Activated CD8-positive, alpha-beta memory T cell treated with anti-CD3 and anti-CD28 coated beads for 1 hour (primary cell): ENCODE results near the gene SGSH.
"Not testable (repeated sequence)": the region's sequence is repeated elsewhere in the genome, so short reads cannot be mapped to it uniquely, and the experiment has no call there.

Experiments used
- DNase-seq, 2 donors: peaks; one replicate each; pipeline ENCODE4 v3.0.0-alpha.2; 2020; ENCODE audit warnings: low read depth in 1 of 2; ENCODE audit errors: extremely low read depth in 1 of 2

The SGSH gene

DNA sequence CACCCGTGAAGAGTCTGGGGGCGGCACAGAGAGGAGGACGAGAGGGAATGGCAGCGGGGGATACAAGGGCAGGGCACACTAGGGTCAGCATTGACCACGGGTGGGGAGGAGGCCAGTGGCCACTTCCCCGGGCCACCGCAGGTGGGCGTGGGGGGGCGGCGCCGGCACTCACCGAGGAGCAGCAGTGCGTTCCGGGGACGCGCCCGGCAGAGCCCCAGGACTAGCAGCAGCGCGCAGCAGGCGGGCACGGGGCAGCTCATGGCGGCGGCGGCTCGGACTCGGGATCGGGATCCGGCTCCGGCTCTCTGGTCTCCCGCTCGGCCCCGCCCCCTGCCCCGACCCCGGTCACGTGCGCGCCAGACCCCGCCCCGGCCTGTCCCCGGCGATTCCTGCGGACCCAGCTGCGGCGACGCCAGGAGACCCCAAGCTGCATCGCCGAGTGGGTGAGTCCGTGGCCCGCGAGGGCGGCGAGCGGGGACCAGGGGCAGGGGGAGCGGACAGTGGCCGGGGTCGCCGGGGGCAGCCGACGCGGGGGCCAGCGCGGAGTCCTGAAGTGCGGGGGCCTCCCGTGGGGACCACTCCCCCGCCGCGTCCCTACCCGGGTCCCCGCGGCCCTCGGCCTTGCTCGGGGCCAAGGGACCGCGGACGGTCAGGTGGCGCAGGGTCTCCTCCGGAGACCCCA lies at the start of gene SGSH, which contains the start of gene SLC26A11:
SGSH (minus strand) TSS at position 280 of the 682 bp plus-strand sequence; CDS start at position 260, 20 bp downstream.
SLC26A11 (plus strand) TSS at position 374 of the 682 bp plus-strand sequence. CDS start 1,134 bp downstream, outside the sequence.
- DNase-seq: peak; percentile 13 to 47

DNA sequence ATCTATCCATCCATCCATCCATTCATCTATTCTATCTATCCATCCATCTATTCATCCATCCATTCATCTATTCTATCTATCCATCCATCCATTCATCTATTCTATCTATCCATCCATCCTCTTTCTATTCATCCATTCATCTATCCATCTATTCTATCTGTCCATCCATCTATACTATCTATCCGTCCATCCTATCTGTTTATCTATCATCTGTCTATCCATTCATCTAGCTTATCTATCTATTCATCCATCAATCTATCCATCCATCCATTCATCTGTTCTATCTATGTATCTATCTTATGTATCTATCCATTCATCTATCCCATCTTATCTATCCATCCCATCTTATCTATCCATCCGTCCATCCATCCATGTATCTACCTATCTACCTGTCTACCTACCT lies 49.3 kb upstream of the SGSH start:
- DNase-seq: no peak

DNA sequence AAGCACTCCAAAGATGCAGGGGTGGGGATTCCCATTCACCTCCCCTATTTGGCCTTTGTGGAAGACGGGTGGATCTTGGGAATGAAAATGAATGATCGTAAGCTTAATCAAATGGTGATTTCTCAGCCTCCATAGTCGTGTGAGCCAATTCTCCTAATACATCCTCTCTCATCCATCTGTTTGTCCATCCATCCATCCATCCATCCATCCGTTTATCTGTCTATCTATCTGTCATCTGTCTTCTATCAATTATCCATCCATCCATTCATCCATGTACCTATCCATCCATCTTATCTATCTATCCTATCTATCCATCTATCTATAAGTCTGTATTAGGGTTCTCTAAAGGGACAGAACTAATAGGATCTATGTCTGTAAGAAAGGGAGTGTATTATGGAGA lies 48.3 kb upstream of the SGSH start:
- no peak for DNase-seq

DNA sequence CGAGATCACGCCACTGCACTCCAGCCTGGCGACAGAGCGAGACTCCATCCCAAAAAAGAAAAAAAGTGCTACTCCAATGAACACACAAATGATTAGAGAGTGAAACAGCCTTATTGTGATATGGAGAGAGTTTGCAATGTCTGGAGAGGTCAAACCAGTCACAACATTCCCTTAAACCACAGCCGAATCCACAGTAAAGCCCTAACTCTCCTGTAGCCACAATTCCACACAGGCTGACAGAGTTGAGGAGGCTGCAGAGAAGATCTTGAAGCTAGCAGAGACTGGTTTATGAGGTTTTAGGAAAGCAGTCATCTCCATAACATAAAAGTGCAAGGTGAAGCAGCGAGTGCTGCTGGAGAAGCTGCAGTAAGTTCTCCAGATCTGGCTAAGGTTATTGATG lies 47.3 kb upstream of the SGSH start:
- DNase-seq: no peak

DNA sequence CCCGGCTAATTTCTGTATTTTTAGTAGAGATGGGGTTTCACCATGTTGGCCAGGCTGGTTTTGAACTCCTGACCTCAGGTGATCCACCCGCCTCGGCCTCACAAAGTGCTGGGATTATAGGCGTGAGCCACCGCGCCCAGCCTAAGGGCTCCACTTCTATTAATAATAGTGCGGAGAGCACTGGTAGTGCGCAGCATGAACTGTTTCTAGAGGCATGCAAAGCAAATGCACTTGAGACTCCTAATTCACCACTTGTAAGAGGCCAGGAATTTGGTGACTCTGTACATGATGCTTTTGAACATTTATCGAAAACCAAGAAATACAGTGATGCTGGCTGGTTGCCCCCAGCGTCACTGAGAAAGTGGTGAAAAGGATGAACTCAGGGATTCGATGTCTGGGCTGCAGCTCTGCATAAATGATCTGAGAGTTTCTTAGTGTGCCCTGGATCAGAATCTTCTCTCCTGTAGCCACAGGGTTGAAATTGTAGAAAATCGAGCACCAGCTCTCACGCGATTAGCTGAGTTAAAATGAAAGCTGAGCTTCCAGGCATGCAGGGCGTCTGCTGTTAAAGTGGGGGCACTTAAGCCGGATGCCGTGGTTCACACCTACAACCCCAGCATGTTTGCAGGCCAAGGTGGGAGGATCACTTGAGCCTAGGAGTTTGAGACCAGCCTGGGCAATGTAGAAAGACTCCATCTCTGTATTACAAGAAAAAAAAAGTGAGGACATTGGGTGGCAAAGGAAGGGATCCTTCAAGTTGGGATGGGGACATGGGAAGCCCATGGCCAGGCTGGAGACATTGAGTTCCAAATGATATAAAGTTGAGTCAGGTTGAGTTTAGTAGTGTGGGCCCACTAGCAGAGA lies 45.3 kb upstream of the SGSH start:
- peak in 1 of 2 donors; percentile 39 for DNase-seq

DNA sequence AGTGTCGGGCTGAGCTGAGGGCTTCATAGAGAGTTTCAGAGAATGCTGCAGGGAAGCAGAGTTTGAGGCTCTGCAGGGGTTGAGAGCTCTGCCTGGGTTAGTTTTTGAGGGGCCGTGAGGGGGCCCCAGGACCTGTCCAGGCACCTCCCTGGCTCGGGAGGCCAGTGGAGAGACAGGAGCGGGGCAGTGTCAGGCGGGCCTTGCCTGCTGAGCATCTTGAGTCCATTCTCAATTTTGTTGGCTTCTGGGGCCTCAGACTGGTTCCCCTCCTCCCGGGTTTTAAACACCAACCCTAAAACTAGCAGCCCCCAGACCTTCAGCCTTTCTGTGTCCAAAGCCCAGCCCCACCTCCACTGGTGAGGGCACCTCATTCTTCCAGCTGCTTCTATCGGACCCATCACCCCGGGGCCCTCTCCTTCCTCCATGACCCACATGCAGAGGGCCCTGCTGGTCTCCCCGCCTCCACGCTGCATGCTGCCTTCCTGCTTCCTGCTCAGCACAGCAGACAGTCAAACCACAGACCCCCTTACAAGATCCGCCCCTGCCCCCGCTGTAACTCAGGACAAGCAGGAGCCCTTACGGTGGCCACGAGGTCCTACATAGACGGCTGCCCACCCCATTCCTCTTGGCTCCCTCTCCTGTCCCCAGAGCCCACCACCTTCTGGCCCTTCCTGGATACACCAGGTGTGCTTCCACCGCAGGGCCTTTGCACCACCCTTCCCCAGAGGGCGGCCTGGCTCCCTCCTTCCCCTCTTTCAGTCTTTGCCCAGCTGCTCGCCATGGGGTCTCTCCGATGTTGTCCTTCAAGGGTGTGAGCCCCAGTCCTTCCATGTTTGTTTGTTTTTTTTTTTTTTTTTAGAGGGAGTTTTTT lies 44.3 kb upstream of the SGSH start:
- peak in 1 of 2 donors; percentile 37 for DNase-seq

DNA sequence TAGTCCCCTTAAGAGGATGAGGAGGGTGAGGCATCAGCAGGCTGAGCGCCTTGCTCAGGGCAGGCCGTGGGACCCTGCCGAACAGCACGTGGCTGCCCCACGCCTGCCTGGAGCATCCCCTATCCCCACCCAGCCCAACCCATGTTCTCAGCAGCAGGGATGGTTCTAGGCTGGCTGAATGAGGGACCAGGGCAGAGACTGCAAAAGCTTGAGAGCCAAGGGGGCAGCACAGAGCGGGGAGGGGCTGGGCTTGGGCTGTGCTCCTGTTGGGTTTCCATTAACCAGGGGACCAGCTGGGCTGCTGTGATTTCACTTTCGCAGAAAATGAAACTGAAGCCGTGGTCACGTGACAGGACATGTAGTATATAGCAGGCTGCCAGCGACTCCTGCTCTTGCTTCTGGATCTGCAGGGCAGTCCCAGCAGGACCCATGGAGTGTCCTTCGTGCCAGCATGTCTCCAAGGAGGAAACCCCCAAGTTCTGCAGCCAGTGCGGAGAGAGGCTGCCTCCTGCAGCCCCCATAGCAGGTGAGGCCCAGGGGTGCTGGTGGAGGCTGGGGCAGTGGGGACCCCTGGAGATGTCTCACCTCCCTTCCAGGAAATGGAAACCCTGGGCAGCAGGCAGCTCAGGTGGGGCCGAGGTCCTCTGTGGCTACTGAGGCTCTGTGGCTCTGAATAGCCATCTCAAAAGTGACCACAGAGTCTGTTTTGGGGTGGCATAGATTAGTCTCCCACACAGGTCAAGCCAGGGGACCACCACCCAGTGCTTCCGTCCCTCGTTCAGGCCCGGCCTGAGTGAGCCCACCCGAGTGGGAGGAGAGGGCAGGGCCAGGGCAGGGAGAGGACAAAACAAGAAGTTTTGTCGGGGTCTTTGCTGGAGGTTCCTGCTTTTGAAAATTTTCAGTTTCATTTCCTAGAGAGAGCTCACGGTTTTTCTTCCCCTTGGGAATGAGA lies 43.4 kb upstream of the SGSH start:
- DNase-seq: peak; percentile 51 to 71

DNA sequence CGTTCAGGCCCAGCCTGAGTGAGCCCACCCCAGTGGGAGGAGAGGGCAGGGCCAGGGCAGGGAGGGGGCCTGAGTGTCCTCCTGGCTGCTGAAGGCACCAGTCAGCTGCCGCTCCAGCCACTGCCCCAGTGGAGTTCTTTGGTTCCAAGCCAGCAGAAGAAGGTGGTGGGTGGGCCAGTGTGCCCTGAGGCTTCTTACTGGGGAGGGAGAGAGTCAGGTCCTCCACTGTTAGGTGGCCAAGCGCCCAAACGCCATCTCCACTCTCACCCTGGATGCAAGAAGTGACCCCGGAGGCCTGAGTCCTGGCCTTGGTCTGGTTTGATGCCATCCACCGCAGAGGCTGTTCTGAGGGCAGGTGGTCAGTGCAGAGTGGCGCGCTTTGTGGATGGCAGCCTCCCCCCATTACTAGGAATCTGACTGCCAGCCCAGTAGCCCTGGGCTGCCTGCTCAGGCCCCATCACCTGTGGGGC lies 42.7 kb upstream of the SGSH start:
- DNase-seq: no peak

DNA sequence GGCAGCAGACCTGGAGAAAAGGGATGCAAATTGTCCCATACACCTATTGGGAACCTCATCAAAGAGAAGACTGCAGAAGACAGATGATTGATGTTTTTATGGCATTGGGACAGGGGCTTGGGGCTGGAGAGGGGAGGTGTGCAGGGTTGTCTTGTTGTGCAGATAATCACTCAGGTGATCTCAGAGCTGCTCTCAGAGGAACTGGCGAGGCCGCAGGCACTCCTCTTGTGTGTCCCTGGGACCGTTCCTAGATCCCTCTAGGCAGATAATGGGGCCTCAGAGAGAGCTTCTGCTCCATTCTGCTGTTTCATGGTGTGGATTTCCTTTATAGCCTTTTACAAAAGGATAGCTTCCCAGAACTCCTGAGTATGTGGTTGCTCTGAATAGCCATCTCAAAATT lies 42.2 kb upstream of the SGSH start:
- DNase-seq: no peak

DNA sequence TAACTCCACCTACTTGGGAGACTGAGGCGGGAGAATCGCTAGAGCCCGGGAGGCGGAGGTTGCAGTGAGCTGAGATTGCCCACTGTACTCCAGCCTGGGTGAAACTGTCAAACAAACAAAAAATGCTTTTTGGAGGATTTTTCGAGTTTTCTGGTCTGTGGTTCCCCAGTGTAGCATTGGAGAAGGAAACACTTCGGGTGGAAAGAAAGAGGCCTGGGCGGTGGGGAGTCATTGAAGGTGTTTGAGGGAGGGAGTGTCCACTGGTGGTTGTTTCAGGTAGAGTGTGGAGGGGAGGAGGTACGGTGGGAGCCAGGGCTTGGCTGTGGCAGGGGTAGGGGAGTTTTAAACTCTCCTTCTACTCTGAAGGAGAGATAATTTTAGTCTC lies 41.8 kb upstream of the SGSH start:
- no peak for DNase-seq

DNA sequence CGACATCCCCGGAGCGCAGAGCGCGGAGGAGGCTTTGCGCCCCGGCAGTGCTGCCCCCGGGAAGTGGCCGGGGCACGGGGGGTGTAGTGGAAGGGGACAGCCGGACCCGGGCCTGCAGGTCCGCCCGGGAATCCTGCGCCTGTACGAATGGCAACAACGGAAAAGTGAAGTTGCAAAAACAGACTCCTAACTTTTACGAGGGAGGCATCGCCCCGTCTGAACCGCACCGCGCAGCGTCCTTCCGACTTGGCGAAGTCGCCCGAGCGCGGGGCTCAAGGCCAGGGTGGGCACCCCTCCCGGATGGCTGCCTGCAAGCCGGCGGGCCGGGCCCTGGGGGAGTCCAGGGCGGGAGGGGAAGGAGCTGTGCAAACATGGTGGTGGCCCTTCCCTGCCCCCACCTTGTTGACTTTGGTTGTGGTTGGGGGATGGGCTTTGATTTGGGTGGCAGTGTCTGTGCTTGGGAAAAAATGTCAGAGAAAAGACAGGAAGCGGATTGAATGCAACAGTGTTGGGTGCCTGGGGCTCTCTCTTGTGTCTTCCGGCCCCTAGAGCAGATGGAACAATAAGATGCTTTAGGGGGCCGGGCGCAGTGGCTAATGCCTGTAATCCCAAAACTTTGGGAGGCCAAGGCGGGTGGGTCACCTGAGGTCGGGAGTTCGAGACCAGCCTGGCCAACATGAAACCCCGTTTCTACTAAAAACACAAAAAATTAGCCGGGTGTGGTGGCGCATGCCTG lies 41.2 kb upstream of the SGSH start:
- peak in 1 of 2 donors; percentile 36 for DNase-seq

DNA sequence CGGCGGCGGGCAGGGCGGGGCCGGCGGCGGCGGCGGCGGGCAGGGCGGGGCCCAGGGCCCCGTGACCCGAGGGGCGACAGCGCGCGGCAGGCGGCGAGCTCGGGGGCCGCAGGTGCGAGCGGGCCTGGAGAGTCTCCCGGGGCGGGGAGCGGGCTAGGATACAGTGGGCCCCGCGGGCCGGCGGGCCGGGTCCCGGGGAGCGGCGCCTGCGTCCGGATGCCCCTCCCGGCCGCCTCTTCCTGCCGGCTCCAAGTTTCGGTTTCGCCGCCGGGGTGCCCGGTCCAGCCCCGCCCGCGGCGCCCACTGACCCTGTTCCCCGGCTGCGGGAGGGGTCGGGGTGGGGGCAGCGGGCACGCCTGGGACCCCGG lies 40.6 kb upstream of the SGSH start, which contains the start of gene RNF213:
RNF213 (plus strand) TSS at position 62 of the 368 bp plus-strand sequence. CDS start 2,830 bp downstream, outside the sequence.
- DNase-seq: peak in 1 of 2 donors; percentile 33

DNA sequence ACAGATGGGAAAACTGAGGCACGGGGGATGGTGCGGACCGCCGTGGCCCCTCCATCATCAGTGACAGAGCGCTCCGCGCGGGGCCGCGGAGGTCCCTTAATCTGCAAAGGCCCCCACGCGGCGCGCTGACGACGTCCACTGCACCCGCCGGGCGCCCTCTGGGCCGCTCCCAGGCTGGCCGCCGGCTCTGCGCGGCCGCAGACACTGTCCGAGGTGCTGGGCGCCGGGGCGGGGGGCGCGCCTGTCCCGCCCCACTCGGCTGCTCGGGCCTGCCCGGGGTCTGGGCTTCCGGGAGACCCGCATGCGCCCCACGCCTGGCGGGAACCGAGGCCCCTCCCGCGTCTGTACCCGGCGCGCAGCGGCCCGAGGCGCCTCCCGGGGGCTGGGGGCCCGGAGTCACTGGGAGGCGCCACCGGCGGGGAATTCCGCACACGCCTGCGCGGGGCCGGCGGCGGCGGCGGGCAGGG lies 40.0 kb upstream of the SGSH start:
- DNase-seq: peak in 1 of 2 donors; percentile 68

DNA sequence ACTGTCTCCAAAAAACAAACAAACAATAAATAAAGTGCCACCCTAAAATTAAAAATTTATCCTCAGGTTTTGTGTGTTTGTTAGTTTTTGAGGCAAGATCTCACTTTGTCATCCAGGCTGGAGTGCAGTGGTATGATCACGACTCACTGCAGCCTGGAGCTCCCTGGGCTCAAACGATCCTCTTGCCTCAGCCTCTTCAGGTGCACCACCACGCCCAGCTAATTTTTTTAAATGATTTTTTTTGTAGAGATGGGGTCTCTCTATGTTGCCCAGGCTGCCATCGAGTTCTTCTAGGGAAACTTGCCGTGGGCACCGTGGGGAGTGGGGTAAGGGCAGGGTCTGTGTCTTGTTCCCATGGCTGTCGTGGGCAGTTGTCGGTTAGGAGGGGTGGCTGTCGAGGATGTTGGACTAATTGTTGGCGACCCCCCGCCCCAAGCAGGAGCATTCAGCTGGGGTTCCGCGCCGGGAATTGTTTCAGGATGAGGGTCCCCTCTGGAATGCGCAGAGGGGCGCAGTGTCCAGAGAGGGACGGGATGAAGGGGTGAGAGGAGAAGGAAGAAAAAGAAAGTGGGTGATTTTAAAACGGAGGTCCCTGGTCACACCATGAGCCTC lies 39.4 kb upstream of the SGSH start:
- DNase-seq: no peak

DNA sequence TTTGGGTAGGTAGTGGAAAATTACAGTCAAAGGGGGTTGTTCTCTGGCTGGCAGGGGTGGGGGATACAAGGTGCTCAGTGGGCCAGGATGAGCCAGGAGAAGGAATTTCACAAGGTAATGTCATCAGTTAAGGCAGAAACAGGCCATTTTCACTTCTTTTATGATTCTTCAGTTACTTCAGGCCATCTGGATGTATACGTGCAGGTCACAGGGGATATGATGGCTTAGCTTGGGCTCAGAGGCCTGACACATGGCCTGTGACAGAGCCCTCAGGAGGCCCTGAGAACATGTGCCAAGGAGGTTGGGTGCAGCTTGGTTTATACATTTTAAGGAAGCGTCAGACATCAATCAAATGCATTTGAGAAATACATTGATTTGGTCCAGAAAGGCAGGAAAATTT lies 38.2 kb upstream of the SGSH start:
- not testable (repeated sequence) for DNase-seq

DNA sequence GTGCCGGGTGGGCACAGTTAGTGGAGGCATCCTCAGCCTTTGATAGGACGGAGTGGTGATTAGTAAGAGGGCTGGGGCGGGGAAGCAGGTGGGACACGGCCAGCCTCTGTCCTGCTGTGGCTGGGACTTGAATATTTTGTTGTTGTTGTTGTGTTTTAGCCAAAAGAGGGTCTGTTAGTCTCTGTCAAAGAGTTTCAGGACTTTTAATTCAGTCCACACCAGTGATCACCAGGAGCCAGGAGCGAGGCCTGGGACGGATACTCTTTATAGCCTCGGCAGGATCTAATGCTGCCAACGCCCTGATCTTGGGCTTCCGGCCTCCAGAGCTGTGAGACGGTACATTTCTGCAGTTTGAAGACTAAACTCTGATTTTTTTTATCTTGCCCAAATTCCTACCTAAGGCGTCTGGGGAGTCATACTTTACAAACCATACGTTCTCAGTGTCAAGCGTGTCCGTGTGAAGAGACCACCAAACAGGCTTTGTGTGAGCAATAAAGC lies 37.6 kb upstream of the SGSH start:
- no peak for DNase-seq

DNA sequence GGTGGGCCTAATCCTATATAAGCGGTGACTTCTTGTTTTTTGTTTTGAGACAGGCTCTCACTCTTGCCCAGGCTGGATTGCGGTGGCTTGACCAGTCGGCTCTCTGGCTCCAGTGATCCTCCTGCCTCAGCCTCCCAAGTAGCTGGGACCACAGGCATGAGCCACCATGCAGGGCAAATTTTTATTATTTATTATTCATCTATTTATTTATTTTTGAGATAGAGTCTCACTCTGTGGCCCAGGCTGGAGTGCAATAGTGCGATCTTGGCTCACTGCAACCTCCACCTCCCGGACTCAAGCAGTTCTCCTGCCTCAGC lies 35.9 kb upstream of the SGSH start:
- DNase-seq: no peak
